GM12878 (cell line): Measurements from ENCODE around the gene CRYAB. TPM values are rescaled to one million over a fixed set of nuclear protein-coding genes. Genes with fewer than 3 reads are reported as not detected.

Experiments used
- ATAC-seq: fragments of 200-7000 bp; cut with Tn5 transposase; 3 replicates; pipeline ENCODE4 v1.9.1; 2020; ENCODE audit warnings: mild to moderate bottlenecking, moderate library complexity
- BruUV-seq: library from RNA; stranded (reverse); fragments of 400-500 nt; replicated peaks from 2 replicates; lab custom pipeline; 2021; lab: Mats Ljungman, UMichigan
- CTCF ChIA-PET: fragments of 300-600 bp; sonication (Branson Sonifier 250); formaldehyde crosslinking; extraction: SDS; loops from one replicate; lab custom pipeline; 2021; ENCODE audit warnings: inconsistent platforms; lab: Yijun Ruan, JAX
- POLR2A ChIA-PET: fragments of 350-600 bp; formaldehyde crosslinking; extraction: SDS; loops from one replicate; lab custom pipeline; 2021; ENCODE audit warnings: inconsistent platforms; lab: Charles Lee
- RAD21 ChIA-PET: fragments of 300-600 bp; sonication (Branson Sonifier 250); formaldehyde crosslinking; loops from one replicate; lab custom pipeline; 2023; ENCODE audit warnings: antibody characterized with exemption; ENCODE audit not compliant: unreplicated experiment; lab: Charles Lee
- SMC1A ChIA-PET: fragments of 300-600 bp; sonication (Branson Sonifier 250); formaldehyde crosslinking; loops from one replicate; lab custom pipeline; 2023; ENCODE audit not compliant: unreplicated experiment, uncharacterized antibody; lab: Charles Lee
- DNase-seq: peaks from one replicate; pipeline ENCODE4 v3.0.0-alpha.2; 2011; ENCODE audit warnings: low read depth, low spot score
- FAIRE-seq: peaks from 3 replicates; lab custom pipeline; 2011; peaks lifted over from hg19 to GRCh38; lab: Jason Lieb, UNC
- H2AFZ ChIP-seq: 2 replicates; pipeline ENCODE4 v1.6.0; 2011; ENCODE audit warnings: low read depth, low read length, control low read depth; ENCODE audit not compliant: control insufficient read depth
- H3K27ac ChIP-seq: 2 replicates; pipeline ENCODE4 v1.5.1; 2011; ENCODE audit warnings: control low read depth; ENCODE audit not compliant: control insufficient read depth, insufficient read depth
- H3K27me3 ChIP-seq, 2 experiments: replicated peaks in 1 of 2; 2 replicates each; pipeline versions ENCODE4 v1.6.0 to v1.6.1; 2011; ENCODE audit warnings: low read length in 1 of 2; ENCODE audit not compliant: control insufficient read depth in 2 of 2, insufficient read depth in 2 of 2
- H3K36me3 ChIP-seq, 2 experiments: 2 replicates each; pipeline ENCODE4 v1.5.1; 2011; ENCODE audit warnings: low read length in 1 of 2; ENCODE audit not compliant: control insufficient read depth in 2 of 2, insufficient read depth in 2 of 2
- H3K4me1 ChIP-seq: 2 replicates; pipeline ENCODE4 v1.6.1; 2011; ENCODE audit warnings: mild to moderate bottlenecking, low read length, moderate library complexity, mixed read lengths; ENCODE audit not compliant: control insufficient read depth, insufficient read depth
- H3K4me2 ChIP-seq: 2 replicates; pipeline ENCODE4 v1.6.0; 2011; ENCODE audit warnings: control low read depth; ENCODE audit not compliant: control insufficient read depth, insufficient read depth
- H3K4me3 ChIP-seq: fragments of 200-600 bp; sonication (generic); 2 replicates; pipeline ENCODE4 v1.5.1; 2016
- H3K79me2 ChIP-seq: 2 replicates; pipeline ENCODE4 v1.6.0; 2011; ENCODE audit warnings: low read length; ENCODE audit not compliant: control insufficient read depth, insufficient read depth
- H3K9ac ChIP-seq: 2 replicates; pipeline ENCODE4 v1.8.0; 2011; ENCODE audit warnings: low read length, control low read depth, mixed read lengths; ENCODE audit not compliant: control insufficient read depth, insufficient read depth
- H3K9me3 ChIP-seq: replicated peaks from 3 replicates; pipeline ENCODE4 v1.5.1; 2011; ENCODE audit warnings: mild to moderate bottlenecking, low read length; ENCODE audit not compliant: control insufficient read depth, insufficient read depth
- H4K20me1 ChIP-seq: 2 replicates; pipeline ENCODE4 v1.6.0; 2011; ENCODE audit not compliant: control insufficient read depth, insufficient read depth
- BCL11A ChIP-seq: IDR thresholded peaks from 2 replicates; pipeline ENCODE4 v1.6.1; 2011; ENCODE audit warnings: low read depth, low read length
- CBX3 ChIP-seq: fragments of 200-600 bp; sonication (generic); IDR thresholded peaks from 2 replicates; pipeline ENCODE4 v1.6.1; 2016; ENCODE audit warnings: low read depth, borderline replicate concordance
- CREB1 ChIP-seq: IDR thresholded peaks from 2 replicates; pipeline ENCODE4 v1.6.1; 2012; ENCODE audit warnings: low read depth, mild to moderate bottlenecking, inconsistent platforms
- MTA2 ChIP-seq: fragments of 450-650 bp; IDR thresholded peaks from 2 replicates; pipeline ENCODE4 v1.6.1; 2016; ENCODE audit warnings: low read depth, mild to moderate bottlenecking, moderate library complexity
- NBN ChIP-seq: fragments of 450-650 bp; IDR thresholded peaks from 2 replicates; pipeline ENCODE4 v1.6.1; 2016
- NR2F1 ChIP-seq: fragments of 450-650 bp; conservative IDR thresholded peaks from 2 replicates; pipeline ENCODE4 v1.6.1; 2017; ENCODE audit warnings: mild to moderate bottlenecking
- SPI1 ChIP-seq: IDR thresholded peaks from 2 replicates; pipeline ENCODE4 v1.6.1; 2011; ENCODE audit warnings: low read depth, mild to moderate bottlenecking, low read length, moderate library complexity, borderline replicate concordance; ENCODE audit not compliant: insufficient read depth
- ZBTB11 ChIP-seq: fragments of 450-650 bp; formaldehyde crosslinking; IDR thresholded peaks from 2 replicates; pipeline ENCODE4 v1.5.0; 2022; ENCODE audit warnings: mild to moderate bottlenecking, missing genetic modification characterization
- ZNF24 ChIP-seq: fragments of 450-650 bp; IDR thresholded peaks from 2 replicates; pipeline ENCODE4 v1.6.1; 2017; ENCODE audit warnings: antibody characterized with exemption, mild to moderate bottlenecking
- in situ Hi-C: fragments of 300-500 bp; cut with MboI; formaldehyde crosslinking; loops from 9 replicates; pipeline ENCODE4 v1.14.3; 2018; ENCODE audit warnings: mixed read lengths
- intact Hi-C: fragments of 100-400 bp; cut with micrococcal nuclease; formaldehyde crosslinking; loops from one replicate; pipeline ENCODE4 v1.14.2; 2022; ENCODE audit not compliant: unreplicated experiment
- polyA plus RNA-seq, 11 experiments: library from polyadenylated mRNA; depleted of rRNA in 4 of 11; unstranded in 6 of 11; stranded (reverse) in 5 of 11; fragments of >200 nt; fragmentation: Nextera tagmentation in 4 of 11; fragmentation: Illumina TruSeq in 1 of 11; extraction: Ambion mirVana in 4 of 11; extraction: Trizol in 1 of 11; gene quantifications; 1 replicate in 1 of 11; 2 replicates in 10 of 11; pipeline versions ENCODE4 v1.2.1 to v1.2.3, GENCODE V29; 2011 to 2016; ENCODE audit warnings: inconsistent platforms in 2 of 11, missing spikeins in 2 of 11, low read depth in 1 of 11
- total RNA-seq, 4 experiments: library from RNA; depleted of rRNA in 3 of 4; stranded (reverse); fragments of >200 nt in 3 of 4; fragmentation: Illumina TruSeq in 1 of 4; extraction: Trizol in 1 of 4; gene quantifications; 2 replicates each; pipeline versions ENCODE4 v1.2.1 to v1.2.3, GENCODE V29; 2013 to 2021
- TF ChIP-seq, protein P1 (sequence below): IDR thresholded peaks from 2 replicates; pipeline ENCODE4 v1.6.1; 2011; ENCODE audit warnings: low read depth, low read length, improper control_type of control experiment, borderline replicate concordance
- TF ChIP-seq, protein P2 (sequence below): fragments of 450-650 bp; IDR thresholded peaks from 2 replicates; pipeline ENCODE4 v1.6.1; 2017; ENCODE audit warnings: low read depth, mild to moderate bottlenecking, moderate library complexity

The CRYAB gene
- total and polyA plus RNA-seq, 10 of the 15 experiments (the other 5 are each of a cell fraction or from before 2014, with no cell fraction given) = 0.72 to 1.0 TPM; not detected in 8

DNA sequence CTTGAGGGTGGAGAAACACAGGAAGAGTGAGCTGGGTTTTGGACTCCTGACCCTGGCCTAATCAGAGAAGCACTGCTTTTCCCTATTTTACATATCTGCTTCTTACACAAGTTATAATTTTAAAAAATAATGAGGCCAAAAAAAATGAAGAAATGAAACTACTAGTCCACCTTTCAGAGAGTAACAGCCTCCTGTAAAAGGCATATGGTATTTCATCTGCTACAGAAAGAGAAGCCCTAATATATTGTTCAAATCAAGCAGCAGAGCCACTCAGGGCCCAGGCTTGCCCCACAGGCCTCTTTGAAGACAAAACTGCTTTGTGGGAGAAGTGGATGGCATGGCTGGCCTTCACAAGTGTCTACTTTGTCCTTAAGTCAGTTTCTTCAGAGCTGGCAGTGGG, 35.6 kb upstream of the CRYAB start:
- in situ Hi-C loops (loop anchor here (10.0 kb wide), 1 partner anchor 62 kb away; no protein-coding TSS in a partner anchor), intact Hi-C loops (no loop called here)
- FAIRE-seq (no peak), DNase-seq (no peak), ATAC-seq (peak; percentile 63)
- TF ChIP-seq CREB1 = no peak
- no peak for TF ChIP-seq NR2F1
- TF ChIP-seq SPI1 = peak; percentile 60
- TF ChIP-seq MTA2 = peak; percentile 37; the same call in 1 of the 2 replicates
- TF ChIP-seq NBN = 0 out of 2 replicates have a peak, but pooled peaks have one; percentile 18
- TF ChIP-seq ZNF24 = peak; percentile 86
- no peak for TF ChIP-seq ZBTB11 (CRISPR knock-in tag)
- TF ChIP-seq, protein P1, sequence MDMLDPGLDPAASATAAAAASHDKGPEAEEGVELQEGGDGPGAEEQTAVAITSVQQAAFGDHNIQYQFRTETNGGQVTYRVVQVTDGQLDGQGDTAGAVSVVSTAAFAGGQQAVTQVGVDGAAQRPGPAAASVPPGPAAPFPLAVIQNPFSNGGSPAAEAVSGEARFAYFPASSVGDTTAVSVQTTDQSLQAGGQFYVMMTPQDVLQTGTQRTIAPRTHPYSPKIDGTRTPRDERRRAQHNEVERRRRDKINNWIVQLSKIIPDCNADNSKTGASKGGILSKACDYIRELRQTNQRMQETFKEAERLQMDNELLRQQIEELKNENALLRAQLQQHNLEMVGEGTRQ = no peak
- TF ChIP-seq BCL11A = no peak
- TF ChIP-seq CBX3 = no peak
- TF ChIP-seq, protein P2, sequence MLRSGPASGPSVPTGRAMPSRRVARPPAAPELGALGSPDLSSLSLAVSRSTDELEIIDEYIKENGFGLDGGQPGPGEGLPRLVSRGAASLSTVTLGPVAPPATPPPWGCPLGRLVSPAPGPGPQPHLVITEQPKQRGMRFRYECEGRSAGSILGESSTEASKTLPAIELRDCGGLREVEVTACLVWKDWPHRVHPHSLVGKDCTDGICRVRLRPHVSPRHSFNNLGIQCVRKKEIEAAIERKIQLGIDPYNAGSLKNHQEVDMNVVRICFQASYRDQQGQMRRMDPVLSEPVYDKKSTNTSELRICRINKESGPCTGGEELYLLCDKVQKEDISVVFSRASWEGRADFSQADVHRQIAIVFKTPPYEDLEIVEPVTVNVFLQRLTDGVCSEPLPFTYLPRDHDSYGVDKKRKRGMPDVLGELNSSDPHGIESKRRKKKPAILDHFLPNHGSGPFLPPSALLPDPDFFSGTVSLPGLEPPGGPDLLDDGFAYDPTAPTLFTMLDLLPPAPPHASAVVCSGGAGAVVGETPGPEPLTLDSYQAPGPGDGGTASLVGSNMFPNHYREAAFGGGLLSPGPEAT = no peak
- Histone ChIP-seq H3K27ac (no peak overlapping the region; the same call in 1 of the 2 replicates), H3K9ac (no peak overlapping the region), H3K36me3 (no peaks in the 10 kb centered on the region), H3K79me2 (no peaks in the 10 kb centered on the region), H3K27me3 (no peaks in the 10 kb centered on the region), H3K4me2 (peak overlapping the region; percentile 20; the same call in 1 of the 2 replicates), H3K4me1 (peaks cover 10% of the 10 kb centered on the region), H2AFZ (peak overlapping the region; percentile 40), H4K20me1 (no peaks in the 10 kb centered on the region), H3K4me3 (no peak overlapping the region), H3K9me3 (peaks cover 2% of the 10 kb centered on the region; the same call in 1 of the 3 replicates)
- ChIA-PET RAD21 (interaction anchor here (2.1 kb wide), 1 partner anchor 15 kb away, joined by 4 read pairs; no protein-coding TSS in a partner anchor), POLR2A (no interaction called here), SMC1A (interaction anchor here (1.5 kb wide), 1 partner anchor 8 kb away, joined by 6 read pairs; no protein-coding TSS in a partner anchor), CTCF (no interaction called here)
- BruUV-seq = no TSS peak
